Adrenal gland (tissue), 12 donors: ENCODE data around the gene SLC1A1. TPM values are rescaled to one million over a fixed set of nuclear protein-coding genes. Genes with fewer than 3 reads are reported as not detected.

Experiments
- DNase-seq, 7 donors: peaks; one replicate each; pipeline ENCODE4 v3.0.0-alpha.2; 2019 to 2020
- H3K27ac ChIP-seq, 5 donors: fragments of 200-600 bp; sonication (generic) in 4 of 5; 1 replicate in 3 of 5; 2 replicates in 2 of 5; pipeline versions ENCODE4 v1.5.1 to v1.8.0; 2016 to 2020; ENCODE audit warnings: mild to moderate bottlenecking in 1 of 5
- H3K27me3 ChIP-seq: fragments of 200-600 bp; 2 replicates; pipeline ENCODE4 v1.8.0; 2021
- H3K36me3 ChIP-seq, 2 donors: fragments of 200-600 bp; replicated peaks in 1 of 2; 1 replicate in 1 of 2; 2 replicates in 1 of 2; pipeline versions ENCODE4 v1.5.1 to v1.8.0; 2018 to 2022
- H3K4me1 ChIP-seq, 2 donors: fragments of 200-600 bp; replicated peaks in 1 of 2; 1 replicate in 1 of 2; 2 replicates in 1 of 2; pipeline versions ENCODE4 v1.5.1 to v1.8.0; 2018 to 2021
- H3K4me3 ChIP-seq, 4 donors: fragments of 200-600 bp; sonication (generic) in 3 of 4; one replicate each; pipeline ENCODE4 v1.5.1; 2016 to 2018
- H3K9me3 ChIP-seq, 3 donors: fragments of 200-600 bp; sonication (generic) in 1 of 3; replicated peaks in 1 of 3; 1 replicate in 2 of 3; 2 replicates in 1 of 3; pipeline versions ENCODE4 v1.5.1 to v1.8.0; 2016 to 2021
- CTCF ChIP-seq, 6 experiments: fragments of 450-650 bp in 4 of 6; fragments of 200-600 bp in 2 of 6; sonication (generic) in 1 of 6; IDR thresholded peaks; 1 replicate in 5 of 6; 2 replicates in 1 of 6; pipeline versions ENCODE4 v1.5.1 to v1.8.0; 2016 to 2021; ENCODE audit warnings: antibody characterized with exemption in 6 of 6, mild to moderate bottlenecking in 2 of 6, moderate library complexity in 1 of 6
- POLR2A ChIP-seq, 2 donors: fragments of 450-650 bp; IDR thresholded peaks; one replicate each; pipeline ENCODE4 v1.6.1; 2017; ENCODE audit warnings: antibody characterized with exemption in 2 of 2, mild to moderate bottlenecking in 2 of 2, moderate library complexity in 1 of 2
- WGBS, 4 donors: extraction: QIAGEN DNeasy Blood & Tissue Kit in 2 of 4; methylation state at CpG; one replicate each; pipeline versions ENCODE4 v1.1.5 to v1.1.7; 2013 to 2017; 5-methylcytosine and 5-hydroxymethylcytosine counted together
- intact Hi-C, 2 donors: fragments of 100-400 bp; cut with DNase I; formaldehyde crosslinking; loops; one replicate each; pipeline versions ENCODE4 v1.14.1 to v1.15.0; 2022 to 2023
- polyA plus RNA-seq, 3 donors: library from polyadenylated mRNA; stranded (reverse); fragments of 200-250 nt in 2 of 3; fragments of 350-450 nt in 1 of 3; fragmentation: Illumina TruSeq in 1 of 3; extraction: RNeasy Lipid Tissue Mini Kit (QIAGEN cat#74804) in 1 of 3; gene quantifications; one replicate each; pipeline ENCODE4 v1.2.3, GENCODE V29; 2013 to 2014
- total RNA-seq, 9 donors: library from RNA; depleted of rRNA in 4 of 9; stranded (reverse); fragments of >200 nt in 4 of 9; fragments of 120-200 nt in 1 of 9; fragmentation: NEBNext Ultra II Directional in 1 of 9; extraction: Animal tissue kit (Norgen Biotek cat#: 25700) in 1 of 9; gene quantifications; one replicate each; pipeline versions ENCODE4 v1.1.0 to v1.2.4, GENCODE V29; 2013 to 2023
- donor health status: healthy with polysubstance abuse.
- donor health status: Bipolar disorder and iron deficiency.
- donor health status: DM: yes; HTN: yes; CAD: no.
- donor health status: DM: no; HTN: no; CAD: no.
- donor health status: DM: no; HTN: no; CAD: no.
- donor health status: DM: yes; HTN: yes; CAD: no.

Gene SLC1A1
- total and polyA plus RNA-seq, 12 donors, result 0.68 to 4.9 (median 1.7) TPM

- TF ChIP-seq CTCF (IDR thresholded peaks at IDR 0.05) (no peak), POLR2A (IDR thresholded peaks at IDR 0.05) (no peak)
- no peaks in the 10 kb centered on the region for H3K4me1 ChIP-seq
- 88 to 97% (median 91%) methylated on average over 5 of the region's 5 CpGs for WGBS, 4 donors
- no peak overlapping the region for H3K4me3 ChIP-seq
- DNase-seq, result no peak
- H3K36me3 ChIP-seq, result no peaks in the 10 kb centered on the region
- H3K27me3 ChIP-seq, result no peaks in the 10 kb centered on the region
- intact Hi-C loops, result no loop called here
- H3K9me3 ChIP-seq, result no peaks in the 10 kb centered on the region
- H3K27ac ChIP-seq, result no peak overlapping the region
Measured at GRCh38 chr9:4501147-4501507, 10.9 kb downstream of the SLC1A1 start.

GRCh38 chr9:4502444-4502843 lies 12.2 kb downstream of the SLC1A1 start:
- Histone ChIP-seq H3K4me3 (no peak overlapping the region), H3K4me1 (no peaks in the 10 kb centered on the region), H3K27me3 (no peaks in the 10 kb centered on the region), H3K27ac (no peak overlapping the region), H3K9me3 (no peaks in the 10 kb centered on the region), H3K36me3 (no peaks in the 10 kb centered on the region)
- DNase-seq, result no peak
- intact Hi-C loops, result no loop called here
- 54 to 69% (median 59%) methylated on average over 1 of the region's 1 CpG for whole genome bisulfite sequencing, 4 donors
- TF ChIP-seq CTCF (IDR thresholded peaks at IDR 0.05) (no peak), POLR2A (IDR thresholded peaks at IDR 0.05) (no peak)

GRCh38 chr9:4503103-4503502 lies 12.8 kb downstream of the SLC1A1 start:
- DNase-seq, result no peak
- Histone ChIP-seq H3K9me3 (no peaks in the 10 kb centered on the region), H3K4me3 (no peak overlapping the region), H3K27me3 (no peaks in the 10 kb centered on the region), H3K4me1 (no peaks in the 10 kb centered on the region), H3K36me3 (no peaks in the 10 kb centered on the region), H3K27ac (no peak overlapping the region)
- intact Hi-C loops, result no loop called here
- WGBS, 4 donors, result 68 to 69% (median 68%) methylated on average over 2 of the region's 2 CpGs
- no peak for TF ChIP-seq CTCF (IDR thresholded peaks at IDR 0.05)
- TF ChIP-seq POLR2A (IDR thresholded peaks at IDR 0.05), result no peak

- no peaks in the 10 kb centered on the region for H3K4me1 ChIP-seq
- TF ChIP-seq CTCF (IDR thresholded peaks at IDR 0.05), result no peak
- no peak for TF ChIP-seq POLR2A (IDR thresholded peaks at IDR 0.05)
- DNase-seq, result no peak
- no peak overlapping the region for H3K4me3 ChIP-seq
- no peaks in the 10 kb centered on the region for H3K9me3 ChIP-seq
- intact Hi-C loops, result no loop called here
- no peaks in the 10 kb centered on the region for H3K27me3 ChIP-seq
- 88 to 91% (median 91%) methylated on average over 4 of the region's 4 CpGs for WGBS, 4 donors
- H3K27ac ChIP-seq, result no peak overlapping the region
- no peaks in the 10 kb centered on the region for H3K36me3 ChIP-seq
Measured at GRCh38 chr9:4504250-4504649, 14.0 kb downstream of the SLC1A1 start.
